Muscle of leg (tissue), 11 donors: ENCODE data around the gene PSMC3. TPM values are rescaled to one million over a fixed set of nuclear protein-coding genes. Genes with fewer than 3 reads are reported as not detected.

Experiments used
- DNase-seq: peaks from one replicate; pipeline ENCODE4 v3.0.0; 2013
- H3K27ac ChIP-seq: one replicate; pipeline ENCODE4 v1.5.1; 2013; ENCODE audit warnings: mild to moderate bottlenecking, low read length, control low read depth
- H3K27me3 ChIP-seq: one replicate; pipeline ENCODE4 v1.6.1; 2013; ENCODE audit warnings: low read length; ENCODE audit not compliant: control insufficient read depth, insufficient read depth
- H3K36me3 ChIP-seq: one replicate; pipeline ENCODE4 v1.6.1; 2013; ENCODE audit warnings: low read length; ENCODE audit not compliant: control insufficient read depth, insufficient read depth
- H3K4me1 ChIP-seq: one replicate; pipeline ENCODE4 v1.6.1; 2013; ENCODE audit warnings: low read length; ENCODE audit not compliant: control insufficient read depth, insufficient read depth
- H3K4me3 ChIP-seq: one replicate; pipeline ENCODE4 v1.5.1; 2013; ENCODE audit warnings: low read length, control low read depth
- H3K9me3 ChIP-seq: replicated peaks from 2 replicates; pipeline ENCODE4 v1.6.1; 2013; ENCODE audit warnings: low read depth, low read length; ENCODE audit not compliant: control insufficient read depth
- WGBS: methylation state at CpG from one replicate; pipeline ENCODE4 v1.1.5; 2013; ENCODE audit warnings: missing lambda C conversion rate; ENCODE audit not compliant: insufficient coverage; 5-methylcytosine and 5-hydroxymethylcytosine counted together
- polyA plus RNA-seq, 8 donors: library from polyadenylated mRNA; unstranded; fragments of 120-200 nt; gene quantifications; one replicate each; pipeline versions ENCODE4 v1.2.1 to v1.2.3, GENCODE V29; 2013; ENCODE audit warnings: inconsistent platforms in 1 of 8, low replicate concordance in 1 of 8; ENCODE audit not compliant: insufficient read length in 8 of 8, insufficient read depth in 1 of 8
- total RNA-seq: library from RNA; stranded (reverse); fragments of 120-200 nt; gene quantifications from one replicate; pipeline ENCODE4 v1.2.4, GENCODE V29; 2013

PSMC3 gene
- total and polyA plus RNA-seq, 9 donors = 99.1 to 159 (median 136) TPM

GRCh38 chr11:47389577-47390421, 36.4 kb downstream of the PSMC3 start:
- Histone ChIP-seq H3K27me3 (no peaks in the 10 kb centered on the region), H3K4me1 (peaks cover 33% of the 10 kb centered on the region), H3K4me3 (no peak overlapping the region), H3K36me3 (no peaks in the 10 kb centered on the region), H3K9me3 (no peaks in the 10 kb centered on the region), H3K27ac (no peak overlapping the region)
- DNase-seq = no peak
- WGBS = 79% methylated on average over 10 of the region's 17 CpGs

- no peaks in the 10 kb centered on the region for H3K36me3 ChIP-seq
- WGBS = 83% methylated on average over 28 of the region's 28 CpGs
- no peak overlapping the region for H3K4me3 ChIP-seq
- H3K9me3 ChIP-seq = no peaks in the 10 kb centered on the region
- no peak for DNase-seq
- no peak overlapping the region for H3K27ac ChIP-seq
- peaks cover 25% of the 10 kb centered on the region for H3K4me1 ChIP-seq
- H3K27me3 ChIP-seq = no peaks in the 10 kb centered on the region
Observed at GRCh38 chr11:47388697-47389576, 37.3 kb downstream of the PSMC3 start.

DNA sequence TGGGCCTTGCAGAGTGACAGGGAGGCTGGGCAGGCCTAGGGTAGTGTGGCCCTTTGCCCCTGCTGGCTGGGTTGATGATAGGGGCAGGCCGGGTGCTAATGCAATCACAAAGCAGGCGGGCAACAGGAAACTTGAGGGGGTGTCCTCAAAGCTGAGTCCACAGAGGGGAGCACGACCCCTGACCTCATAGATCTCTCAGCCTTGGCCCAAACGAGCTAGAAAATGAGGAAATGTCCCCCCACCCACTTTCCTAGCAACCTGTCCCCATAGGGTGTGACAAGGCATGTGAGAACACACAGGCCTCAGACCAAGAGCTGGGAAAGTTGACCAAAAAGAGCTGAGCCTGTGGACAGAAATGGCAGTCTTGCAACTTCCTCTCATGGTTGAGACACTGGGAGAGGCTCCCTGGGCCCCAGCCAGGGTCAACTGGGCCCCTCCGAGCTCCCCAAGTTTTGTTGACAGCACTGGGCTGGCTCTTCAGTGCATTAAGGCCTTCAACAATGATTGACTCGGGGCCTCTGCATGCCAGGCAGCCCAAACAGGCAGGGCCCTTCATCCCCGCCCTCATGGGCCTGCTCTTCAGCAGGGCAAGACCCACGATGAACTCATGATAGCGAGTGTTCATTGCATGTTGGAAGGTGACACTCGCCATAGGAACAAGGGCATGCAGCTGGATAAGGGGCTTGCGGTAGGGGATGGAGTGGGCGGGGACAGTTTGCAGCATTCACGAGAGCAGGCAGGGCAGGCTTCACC, 38.1 kb downstream of the PSMC3 start:
- Histone ChIP-seq H3K4me3 (no peak overlapping the region), H3K4me1 (peaks cover 16% of the 10 kb centered on the region), H3K36me3 (no peaks in the 10 kb centered on the region), H3K27me3 (no peaks in the 10 kb centered on the region), H3K9me3 (no peaks in the 10 kb centered on the region), H3K27ac (no peak overlapping the region)
- DNase-seq = no peak
- WGBS = 60% methylated on average over 11 of the region's 13 CpGs

DNA sequence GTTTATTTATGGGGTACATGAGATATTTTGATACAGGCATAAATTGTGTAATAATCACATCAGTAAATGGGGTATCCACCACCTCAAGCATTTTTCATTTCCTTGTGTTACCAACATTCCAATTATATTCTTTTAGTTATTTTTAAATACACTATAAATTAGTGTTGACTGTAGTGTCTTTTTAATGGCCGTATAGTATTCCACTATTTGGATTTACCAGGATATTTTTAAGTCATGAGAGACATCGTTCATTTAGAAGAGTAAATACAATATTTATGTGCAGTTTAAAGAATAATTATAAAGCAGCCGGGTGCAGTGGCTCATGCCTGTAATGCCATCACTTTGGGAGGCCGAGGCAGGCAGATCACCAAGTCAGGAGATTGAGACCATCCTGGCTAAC, 41.7 kb downstream of the PSMC3 start:
- no peaks in the 10 kb centered on the region for H3K36me3 ChIP-seq
- whole genome bisulfite sequencing = no CpG with 5 or more reads among the region's 4 CpGs

GRCh38 chr11:47383071-47383470, 43.2 kb downstream of the PSMC3 start:
- no peaks in the 10 kb centered on the region for H3K36me3 ChIP-seq
- WGBS = 12% methylated on average over 1 of the region's 4 CpGs
- DNase-seq = no peak
- no peaks in the 10 kb centered on the region for H3K27me3 ChIP-seq
- H3K4me1 ChIP-seq = no peaks in the 10 kb centered on the region
- H3K27ac ChIP-seq = no peak overlapping the region
- H3K4me3 ChIP-seq = no peak overlapping the region
- no peaks in the 10 kb centered on the region for H3K9me3 ChIP-seq

More for the DNA sequence above, 41.7 kb downstream of the PSMC3 start:
- H3K4me1 ChIP-seq = no peaks in the 10 kb centered on the region
- H3K27ac ChIP-seq = no peak overlapping the region
- H3K4me3 ChIP-seq = no peak overlapping the region
- no peaks in the 10 kb centered on the region for H3K9me3 ChIP-seq
- DNase-seq = no peak
- H3K27me3 ChIP-seq = no peaks in the 10 kb centered on the region

DNA sequence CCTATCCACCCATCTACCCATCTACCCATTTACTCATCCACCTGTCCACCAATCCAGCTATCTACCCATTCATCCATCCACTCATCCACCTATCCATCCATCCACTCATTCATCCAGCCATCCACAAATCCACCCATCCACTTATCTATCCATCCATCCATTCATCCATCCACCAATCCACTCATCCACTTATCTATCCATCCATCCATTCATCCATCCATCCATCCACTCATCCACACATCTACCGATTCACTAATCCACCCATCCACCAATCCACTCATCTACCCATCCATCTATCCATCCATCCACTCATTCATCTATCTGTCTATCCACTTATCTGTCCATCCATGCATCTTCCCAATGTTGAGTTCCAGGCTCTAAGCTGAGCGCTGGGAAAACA, 46.2 kb downstream of the PSMC3 start:
- H3K27ac ChIP-seq = no peak overlapping the region

GRCh38 chr11:47379317-47379716, 46.9 kb downstream of the PSMC3 start:
- Histone ChIP-seq H3K4me1 (peaks cover 5% of the 10 kb centered on the region), H3K27ac (no peak overlapping the region), H3K4me3 (no peak overlapping the region), H3K9me3 (no peaks in the 10 kb centered on the region), H3K27me3 (no peaks in the 10 kb centered on the region), H3K36me3 (no peaks in the 10 kb centered on the region)
- WGBS = 88% methylated on average over 2 of the region's 2 CpGs
- no peak for DNase-seq

More for the DNA sequence above, 46.2 kb downstream of the PSMC3 start:
- no peaks in the 10 kb centered on the region for H3K36me3 ChIP-seq
- H3K4me3 ChIP-seq = no peak overlapping the region
- 95% methylated on average over 1 of the region's 2 CpGs for WGBS
- no peaks in the 10 kb centered on the region for H3K9me3 ChIP-seq
- peaks cover 5% of the 10 kb centered on the region for H3K4me1 ChIP-seq
- no peaks in the 10 kb centered on the region for H3K27me3 ChIP-seq
- DNase-seq = no peak

DNA sequence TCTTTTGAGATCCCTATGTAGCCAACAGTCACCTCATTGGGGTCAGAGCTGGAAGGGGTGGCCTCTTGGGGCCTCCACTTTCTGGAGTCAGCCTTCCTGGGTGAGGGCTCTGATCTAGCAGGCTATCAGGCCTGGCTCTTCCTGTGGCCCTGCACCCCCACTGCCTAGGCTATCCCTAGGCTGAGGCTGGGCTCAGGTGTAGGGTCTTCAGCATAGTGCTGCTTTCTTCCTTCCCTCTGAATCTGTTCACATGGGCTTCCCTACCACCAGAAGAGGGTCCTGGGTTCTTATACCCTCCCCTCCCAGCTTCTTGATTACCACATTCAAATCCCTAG, 47.4 kb downstream of the PSMC3 start:
- no peak overlapping the region for H3K4me3 ChIP-seq
- no peaks in the 10 kb centered on the region for H3K36me3 ChIP-seq
- peak overlapping the region; percentile 18 for H3K27ac ChIP-seq
- no peaks in the 10 kb centered on the region for H3K9me3 ChIP-seq
- no peak for DNase-seq
- H3K4me1 ChIP-seq = peaks cover 5% of the 10 kb centered on the region
- no peaks in the 10 kb centered on the region for H3K27me3 ChIP-seq

GRCh38 chr11:47378010-47378835, 48.0 kb downstream of the PSMC3 start, which contains the start of gene SPI1:
TSS of gene SPI1 (minus strand) at chr11:47378547. CDS start at chr11:47378353, 194 bp downstream.
- 61% methylated on average over 29 of the region's 31 CpGs for WGBS
- peaks cover 5% of the 10 kb centered on the region for H3K4me1 ChIP-seq
- H3K9me3 ChIP-seq = no peaks in the 10 kb centered on the region
- H3K27ac ChIP-seq = peak within 1 kb of the TSS; percentile 59
- H3K4me3 ChIP-seq = peak within 1 kb of the TSS; percentile 32
- no peaks in the 10 kb centered on the region for H3K36me3 ChIP-seq
- no peaks in the 10 kb centered on the region for H3K27me3 ChIP-seq
- peak; percentile 65 for DNase-seq
